MG63 (cell line): Measurements from ENCODE around the gene TBC1D17. TPM values are rescaled to one million over a fixed set of nuclear protein-coding genes. Genes with fewer than 3 reads are reported as not detected.

Source experiments
- DNase-seq: peaks from one replicate; pipeline ENCODE4 v3.0.0-alpha.2; 2020
- H3K27me3 ChIP-seq: fragments of 250-450 bp; sonication (Bioruptor Pico); 2 replicates; pipeline ENCODE4 v1.5.1; 2020; ENCODE audit warnings: mild to moderate bottlenecking, moderate library complexity
- H3K36me3 ChIP-seq: fragments of 250-450 bp; sonication (Bioruptor Pico); 2 replicates; pipeline ENCODE4 v1.5.1; 2020; ENCODE audit warnings: mild to moderate bottlenecking, moderate library complexity
- H3K4me3 ChIP-seq: fragments of 250-450 bp; sonication (Bioruptor Pico); 2 replicates; pipeline ENCODE4 v1.5.1; 2020; ENCODE audit warnings: mild to moderate bottlenecking, moderate library complexity
- H3K9me3 ChIP-seq: fragments of 250-450 bp; sonication (Bioruptor Pico); 2 replicates; pipeline ENCODE4 v1.5.1; 2020; ENCODE audit warnings: mild to moderate bottlenecking, moderate library complexity
- total RNA-seq: library from RNA; depleted of rRNA; stranded (reverse); fragments of >200 nt; shearing (Covaris generic); gene quantifications from 2 replicates; pipeline ENCODE4 v1.2.3, GENCODE V29; 2014; ENCODE audit warnings: low replicate concordance

The TBC1D17 gene
- total RNA-seq, 1 experiment from 2014 or later, result 11.5 TPM

DNA sequence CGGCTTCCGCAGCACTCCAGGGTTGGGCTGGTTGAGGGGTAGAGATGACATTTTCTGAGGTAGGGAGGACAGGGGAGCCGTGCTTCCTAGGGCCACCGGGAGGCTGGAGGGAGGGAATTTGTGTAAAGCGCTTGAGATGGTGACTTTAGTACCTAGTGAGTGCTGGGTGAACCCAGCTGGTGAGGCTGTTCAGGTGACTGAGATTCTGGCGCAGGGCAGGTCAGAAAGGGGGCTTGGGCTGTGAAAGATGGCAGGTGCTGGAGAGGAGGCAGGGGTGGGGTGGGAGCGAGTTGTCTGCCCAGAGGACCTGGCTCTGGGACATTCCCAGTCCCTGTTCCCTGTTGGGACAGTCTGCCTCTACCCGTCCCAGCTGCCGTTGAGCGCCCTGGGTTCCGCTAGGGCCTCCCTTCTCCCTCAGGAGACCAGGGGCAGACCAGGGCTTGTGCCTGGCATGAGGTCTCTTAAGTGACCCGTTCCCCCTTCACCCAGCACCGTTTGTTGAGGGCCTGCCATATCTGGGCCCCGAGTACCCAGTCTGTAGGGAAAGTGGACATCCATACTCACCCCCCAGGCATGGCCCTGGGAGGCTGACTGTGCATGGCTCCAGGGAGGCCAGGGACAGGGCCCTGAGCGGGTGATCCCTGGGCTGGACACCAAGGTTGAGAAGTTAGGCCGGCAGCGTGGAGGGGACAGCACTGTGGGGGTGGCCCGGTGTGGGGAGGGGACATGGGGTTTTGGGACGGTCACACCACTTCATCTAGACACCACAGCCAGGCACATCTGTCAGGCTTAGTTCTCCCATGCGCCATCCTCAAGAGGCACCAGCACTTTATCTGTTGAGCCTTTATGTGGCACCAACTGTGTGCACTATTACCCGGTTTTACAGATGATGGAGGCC lies 21.6 kb upstream of the TBC1D17 start:
- Histone ChIP-seq H3K27me3 (no peaks in the 10 kb centered on the region), H3K9me3 (no peaks in the 10 kb centered on the region; the same call in 1 of the 2 replicates), H3K36me3 (peaks cover 54% of the 10 kb centered on the region), H3K4me3 (no peak overlapping the region)
- no peak for DNase-seq

DNA sequence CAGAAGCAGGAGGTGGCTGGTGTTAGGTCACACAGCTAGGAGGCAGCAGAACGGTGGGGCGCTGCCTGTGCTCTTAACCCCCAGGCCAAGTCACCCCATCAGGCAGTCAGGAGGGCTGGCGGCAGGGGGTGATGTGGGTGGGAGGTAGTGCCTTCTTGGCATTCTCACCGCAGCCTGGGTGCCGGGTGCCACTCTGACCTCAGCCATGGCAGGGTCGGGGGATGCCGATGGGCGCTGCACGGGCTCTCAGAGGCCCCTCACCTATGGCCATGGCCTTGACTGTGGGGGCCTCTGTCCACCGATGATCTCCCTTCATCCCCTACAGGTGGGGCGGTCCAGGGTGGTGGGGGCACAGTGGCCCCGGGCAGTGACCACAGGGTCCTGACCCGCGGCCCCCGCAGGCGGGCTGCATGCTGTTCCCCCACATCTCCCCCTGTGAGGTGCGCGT lies 20.9 kb upstream of the TBC1D17 start:
- Histone ChIP-seq H3K9me3 (no peaks in the 10 kb centered on the region; the same call in 1 of the 2 replicates), H3K27me3 (no peaks in the 10 kb centered on the region), H3K4me3 (no peak overlapping the region), H3K36me3 (peaks cover 59% of the 10 kb centered on the region)
- DNase-seq, result no peak

GRCh38 chr19:49857061-49857837 lies 20.3 kb upstream of the TBC1D17 start:
- no peak for DNase-seq
- Histone ChIP-seq H3K36me3 (peaks cover 62% of the 10 kb centered on the region), H3K27me3 (no peaks in the 10 kb centered on the region), H3K9me3 (no peaks in the 10 kb centered on the region; the same call in 1 of the 2 replicates), H3K4me3 (no peak overlapping the region)

DNA sequence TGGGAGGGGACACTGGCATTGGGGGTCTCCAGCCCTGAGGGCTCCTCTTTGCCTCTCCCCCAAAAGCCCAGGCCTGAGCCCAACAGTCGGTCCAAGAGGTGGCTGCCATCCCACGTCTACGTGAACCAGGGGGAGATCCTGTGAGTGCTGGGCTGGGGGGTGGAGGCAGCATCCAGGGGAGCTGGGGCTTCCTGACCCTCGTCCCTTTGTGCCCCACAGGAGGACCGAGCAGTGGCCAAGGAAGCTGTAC lies 19.7 kb upstream of the TBC1D17 start:
- no peaks in the 10 kb centered on the region; the same call in 1 of the 2 replicates for H3K9me3 ChIP-seq
- no peaks in the 10 kb centered on the region for H3K27me3 ChIP-seq
- DNase-seq, result no peak
- no peak overlapping the region for H3K4me3 ChIP-seq
- H3K36me3 ChIP-seq, result peaks cover 64% of the 10 kb centered on the region

DNA sequence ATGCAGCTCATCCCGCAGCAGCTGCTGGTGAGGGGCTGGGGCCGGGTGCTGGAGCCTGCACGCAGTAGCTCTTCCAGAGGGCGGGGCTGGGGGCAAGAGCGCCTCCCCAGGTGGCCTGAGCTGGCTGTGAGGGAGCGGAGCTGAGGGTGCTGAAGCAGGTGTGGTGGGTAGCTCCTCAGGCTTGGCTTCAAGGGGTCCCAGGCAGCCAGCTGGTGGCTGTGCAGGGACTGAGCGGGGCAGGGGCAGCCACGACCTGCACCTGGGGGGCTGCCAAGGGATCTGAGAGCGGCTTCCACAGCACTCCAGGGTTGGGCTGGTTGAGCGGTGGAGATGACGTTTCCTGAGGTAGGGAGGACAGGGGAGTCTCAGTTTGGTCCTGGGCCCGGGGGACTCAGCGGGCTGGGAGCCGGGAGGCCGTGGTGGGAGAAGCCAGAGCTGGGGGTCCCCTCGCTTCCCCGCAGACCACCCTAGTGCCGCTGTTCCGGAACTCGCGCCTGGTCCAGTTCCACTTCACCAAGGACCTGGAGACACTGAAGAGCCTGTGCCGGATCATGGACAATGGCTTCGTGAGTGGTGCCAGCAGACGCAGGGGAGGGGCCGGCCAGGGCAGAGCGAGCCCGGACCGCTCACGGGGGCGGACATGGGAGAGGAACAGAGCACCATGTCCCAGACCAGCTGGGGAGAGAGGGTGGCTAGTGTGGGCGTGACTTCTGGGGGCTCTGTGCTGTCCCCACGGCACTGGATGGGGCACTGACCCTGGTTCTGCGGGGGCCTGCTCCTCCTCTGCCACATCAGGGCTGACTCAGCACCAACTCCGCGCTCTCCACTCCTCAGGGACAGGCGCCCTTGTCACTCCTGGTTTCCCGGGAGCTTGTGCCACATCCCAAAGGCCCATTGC lies 19.2 kb upstream of the TBC1D17 start:
- Histone ChIP-seq H3K9me3 (no peaks in the 10 kb centered on the region), H3K36me3 (peaks cover 69% of the 10 kb centered on the region), H3K27me3 (no peaks in the 10 kb centered on the region), H3K4me3 (no peak overlapping the region)
- no peak for DNase-seq

DNA sequence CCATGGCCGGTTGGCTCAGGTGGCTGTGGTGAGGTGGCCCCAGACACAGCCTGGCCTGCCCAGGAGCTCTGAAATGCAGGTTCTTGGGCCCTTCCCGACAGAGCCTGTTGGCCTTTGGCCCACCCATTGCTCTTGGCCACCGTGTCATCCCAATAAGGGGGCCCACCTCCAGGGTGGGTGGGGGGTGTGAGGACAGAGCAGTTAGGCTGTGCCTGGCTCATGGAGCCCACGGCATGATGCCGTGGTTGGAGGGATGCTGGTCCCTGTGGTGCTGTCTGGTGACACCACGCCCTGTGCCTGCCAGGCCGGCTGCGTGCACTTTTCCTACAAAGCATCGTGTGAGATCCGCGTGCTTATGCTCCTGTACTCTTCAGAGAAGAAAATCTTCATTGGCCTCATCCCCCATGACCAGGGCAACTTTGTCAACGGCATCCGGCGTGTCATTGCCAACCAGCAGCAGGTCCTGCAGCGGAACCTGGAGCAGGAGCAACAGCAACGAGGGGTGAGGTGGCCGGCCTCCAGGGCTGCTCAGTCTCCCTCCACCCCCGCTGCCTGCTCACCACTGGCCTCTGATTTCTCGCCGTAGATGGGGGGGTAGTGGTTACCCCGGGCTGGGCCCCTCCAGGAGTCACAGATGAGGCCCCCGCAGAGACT lies 17.7 kb upstream of the TBC1D17 start:
- no peak for DNase-seq
- Histone ChIP-seq H3K4me3 (no peak overlapping the region), H3K36me3 (peaks cover 80% of the 10 kb centered on the region), H3K9me3 (no peaks in the 10 kb centered on the region), H3K27me3 (no peaks in the 10 kb centered on the region)

DNA sequence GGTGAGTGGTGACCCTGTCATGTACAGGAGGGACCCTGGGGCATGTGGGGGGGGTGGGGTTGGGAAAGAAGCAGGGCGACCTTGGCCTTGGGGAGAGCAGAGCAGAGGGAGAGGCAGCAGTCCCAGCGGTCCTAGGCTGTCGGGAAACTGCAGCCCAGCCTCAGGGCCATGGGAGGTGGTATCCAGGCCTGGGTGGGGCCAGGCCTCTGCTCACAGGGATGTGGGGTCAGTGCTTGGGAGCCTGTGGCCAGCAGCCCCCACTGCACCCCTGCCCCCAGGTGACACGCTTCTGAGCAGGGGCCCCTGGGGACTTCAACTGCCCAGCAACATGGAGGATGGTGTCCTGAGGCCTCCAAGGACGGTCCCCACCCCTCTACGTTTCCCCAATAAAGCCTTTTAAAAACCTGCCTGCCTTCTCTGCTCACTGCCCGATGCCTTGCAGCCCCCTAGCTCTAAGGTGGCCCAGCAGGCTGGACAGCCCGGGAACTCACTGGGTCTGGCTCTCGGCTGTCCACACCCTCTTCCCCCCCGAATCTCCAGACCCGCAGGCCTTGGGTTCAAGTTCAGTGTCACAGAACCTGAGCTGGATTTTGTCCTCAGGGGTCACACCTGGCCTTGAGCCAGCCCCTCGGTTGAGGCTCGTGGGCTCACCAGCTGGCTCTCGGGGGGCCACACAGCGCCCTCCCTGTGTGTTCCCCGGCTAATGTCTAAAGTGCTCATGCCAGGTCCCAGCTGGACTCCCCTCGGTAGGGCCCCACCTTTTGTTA lies 17.0 kb upstream of the TBC1D17 start:
- H3K4me3 ChIP-seq, result no peak overlapping the region
- DNase-seq, result no peak
- H3K36me3 ChIP-seq, result peaks cover 78% of the 10 kb centered on the region
- no peaks in the 10 kb centered on the region for H3K9me3 ChIP-seq
- no peaks in the 10 kb centered on the region for H3K27me3 ChIP-seq

- no peak for DNase-seq
- H3K4me3 ChIP-seq, result no peak overlapping the region
- no peaks in the 10 kb centered on the region for H3K9me3 ChIP-seq
- peaks cover 78% of the 10 kb centered on the region for H3K36me3 ChIP-seq
- no peaks in the 10 kb centered on the region for H3K27me3 ChIP-seq
These were observed 16.4 kb upstream of the TBC1D17 start for GRCh38 chr19:49861107-49861506.

DNA sequence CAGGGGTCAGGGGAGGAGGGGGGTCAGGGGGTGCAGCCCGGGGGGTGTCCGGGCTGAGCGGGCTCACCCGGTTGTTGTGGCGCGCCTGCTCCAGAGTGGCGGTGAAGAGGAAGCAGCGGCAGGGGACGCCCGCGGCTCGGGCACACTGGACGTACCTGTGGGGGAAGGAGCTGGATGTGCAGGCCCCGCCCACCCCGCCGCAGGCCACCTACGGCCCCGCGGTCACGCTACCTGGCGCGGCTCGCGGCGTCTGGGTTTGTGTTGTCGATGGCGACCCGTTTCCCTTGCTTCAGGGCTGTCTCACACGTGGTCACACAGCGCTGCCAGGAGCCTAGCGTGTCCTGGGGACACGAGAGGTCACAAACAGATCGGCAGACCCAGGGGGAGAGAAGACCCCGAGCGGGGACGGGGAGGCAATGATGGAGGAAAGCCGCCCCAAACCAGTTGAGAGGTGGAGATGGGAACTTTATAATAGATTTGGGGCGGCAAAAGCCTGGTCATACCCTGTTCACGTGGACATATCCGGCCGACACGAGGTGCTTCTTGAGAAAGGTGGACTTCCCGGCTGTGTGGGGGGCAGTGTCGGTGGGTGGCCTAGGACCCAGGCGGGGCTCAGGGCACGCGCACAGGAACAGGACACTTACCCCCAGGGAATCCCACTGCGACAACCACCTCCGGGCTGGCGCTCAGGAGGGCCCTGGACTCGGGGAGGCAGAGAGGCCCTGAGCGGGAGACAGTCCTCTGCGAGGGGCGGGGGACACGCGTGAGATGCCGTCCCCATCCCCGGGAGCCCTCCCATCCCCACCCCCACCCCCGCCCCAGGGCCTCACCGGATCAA lies 15.7 kb upstream of the TBC1D17 start:
- DNase-seq, result no peak
- no peaks in the 10 kb centered on the region for H3K27me3 ChIP-seq
- H3K36me3 ChIP-seq, result peaks cover 79% of the 10 kb centered on the region
- H3K4me3 ChIP-seq, result no peak overlapping the region
- H3K9me3 ChIP-seq, result no peaks in the 10 kb centered on the region

DNA sequence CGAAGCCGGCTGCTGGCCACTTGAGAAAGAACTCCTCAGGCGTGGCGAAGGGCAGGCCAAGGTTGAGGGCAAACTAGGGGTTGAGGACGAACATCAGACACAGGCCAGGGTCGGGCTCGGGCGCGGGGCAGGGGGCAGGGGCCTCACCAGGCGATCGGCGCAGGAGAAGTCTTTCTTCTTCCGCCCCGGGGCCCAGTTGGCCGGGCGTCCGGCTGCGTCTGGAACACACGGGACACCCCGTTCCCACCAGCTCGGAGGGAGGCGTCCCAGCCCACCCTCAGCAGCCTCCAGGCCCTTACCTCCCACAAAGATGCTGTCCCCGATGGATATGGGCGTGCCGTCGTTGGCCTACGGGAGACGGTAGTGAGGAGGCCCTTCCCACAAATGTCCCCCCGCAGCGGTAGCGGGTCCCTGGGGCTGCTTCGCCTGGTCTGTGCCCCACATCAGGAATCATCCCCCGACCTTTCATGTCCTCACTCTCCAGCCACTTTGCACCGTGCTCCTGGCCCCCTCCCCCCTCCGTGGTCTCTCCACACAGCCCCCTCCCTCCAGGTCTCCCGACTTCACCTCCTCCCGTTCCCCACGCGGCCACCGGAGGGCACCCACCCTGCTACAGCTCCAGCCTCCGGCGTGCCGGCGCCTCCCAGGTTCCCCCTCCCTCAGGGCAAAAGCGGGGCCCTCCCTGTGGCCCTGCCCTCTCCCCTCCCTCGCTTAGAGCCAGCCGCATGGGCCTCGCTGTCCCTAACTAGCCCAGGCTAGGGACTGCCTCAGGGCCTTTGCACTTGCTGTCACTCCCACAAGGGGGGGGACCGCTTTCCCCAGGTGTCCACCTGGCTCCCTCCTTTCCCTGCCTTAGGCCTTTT lies 14.9 kb upstream of the TBC1D17 start:
- H3K4me3 ChIP-seq, result no peak overlapping the region
- DNase-seq, result no peak
- no peaks in the 10 kb centered on the region for H3K27me3 ChIP-seq
- no peaks in the 10 kb centered on the region for H3K9me3 ChIP-seq
- peaks cover 72% of the 10 kb centered on the region for H3K36me3 ChIP-seq

GRCh38 chr19:49863254-49863934 lies 14.1 kb upstream of the TBC1D17 start:
- Histone ChIP-seq H3K36me3 (peaks cover 67% of the 10 kb centered on the region), H3K4me3 (no peak overlapping the region), H3K27me3 (no peaks in the 10 kb centered on the region), H3K9me3 (no peaks in the 10 kb centered on the region)
- no peak for DNase-seq

DNA sequence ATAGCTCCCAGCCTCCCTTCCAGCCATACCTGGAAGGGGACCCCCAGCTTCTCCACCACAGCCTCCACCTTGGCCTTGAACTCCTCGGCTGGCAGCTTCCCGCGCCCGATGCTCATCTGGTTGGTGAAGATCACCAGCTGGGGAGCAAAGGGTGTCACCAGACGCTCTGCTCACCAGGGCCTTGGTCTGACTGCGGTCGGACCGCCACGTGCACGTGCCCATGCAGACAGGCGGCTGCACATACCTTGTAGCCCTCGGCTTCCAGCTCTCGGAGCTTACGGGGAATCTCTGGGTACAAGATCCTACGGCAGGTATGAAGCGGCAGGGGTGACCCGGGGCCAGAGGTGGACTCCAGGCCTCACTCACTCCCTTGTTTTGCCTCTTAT lies 13.6 kb upstream of the TBC1D17 start:
- DNase-seq, result no peak
- Histone ChIP-seq H3K36me3 (peaks cover 62% of the 10 kb centered on the region), H3K27me3 (no peaks in the 10 kb centered on the region), H3K4me3 (no peak overlapping the region), H3K9me3 (no peaks in the 10 kb centered on the region)

- Histone ChIP-seq H3K9me3 (no peaks in the 10 kb centered on the region), H3K36me3 (peaks cover 55% of the 10 kb centered on the region), H3K4me3 (no peak overlapping the region), H3K27me3 (no peaks in the 10 kb centered on the region)
- no peak for DNase-seq
These were observed 12.6 kb upstream of the TBC1D17 start for GRCh38 chr19:49864890-49865289.
